GM12878 (cell line): Measurements from ENCODE around the gene CARM1. TPM values are rescaled to one million over a fixed set of nuclear protein-coding genes. Genes with fewer than 3 reads are reported as not detected.

ENCODE experiments used
- ATAC-seq: fragments of 200-7000 bp; cut with Tn5 transposase; 3 replicates; pipeline ENCODE4 v1.9.1; 2020; ENCODE audit warnings: mild to moderate bottlenecking, moderate library complexity
- BruUV-seq: library from RNA; stranded (reverse); fragments of 400-500 nt; replicated peaks from 2 replicates; lab custom pipeline; 2021; lab: Mats Ljungman, UMichigan
- CTCF ChIA-PET: fragments of 300-600 bp; sonication (Branson Sonifier 250); formaldehyde crosslinking; extraction: SDS; loops from one replicate; lab custom pipeline; 2021; ENCODE audit warnings: inconsistent platforms; lab: Yijun Ruan, JAX
- POLR2A ChIA-PET: fragments of 350-600 bp; formaldehyde crosslinking; extraction: SDS; loops from one replicate; lab custom pipeline; 2021; ENCODE audit warnings: inconsistent platforms; lab: Charles Lee
- RAD21 ChIA-PET: fragments of 300-600 bp; sonication (Branson Sonifier 250); formaldehyde crosslinking; loops from one replicate; lab custom pipeline; 2023; ENCODE audit warnings: antibody characterized with exemption; ENCODE audit not compliant: unreplicated experiment; lab: Charles Lee
- SMC1A ChIA-PET: fragments of 300-600 bp; sonication (Branson Sonifier 250); formaldehyde crosslinking; loops from one replicate; lab custom pipeline; 2023; ENCODE audit not compliant: unreplicated experiment, uncharacterized antibody; lab: Charles Lee
- DNase-seq: peaks from one replicate; pipeline ENCODE4 v3.0.0-alpha.2; 2011; ENCODE audit warnings: low read depth, low spot score
- FAIRE-seq: peaks from 3 replicates; lab custom pipeline; 2011; peaks lifted over from hg19 to GRCh38; lab: Jason Lieb, UNC
- H2AFZ ChIP-seq: 2 replicates; pipeline ENCODE4 v1.6.0; 2011; ENCODE audit warnings: low read depth, low read length, control low read depth; ENCODE audit not compliant: control insufficient read depth
- H3K27ac ChIP-seq: 2 replicates; pipeline ENCODE4 v1.5.1; 2011; ENCODE audit warnings: control low read depth; ENCODE audit not compliant: control insufficient read depth, insufficient read depth
- H3K27me3 ChIP-seq, 2 experiments: replicated peaks in 1 of 2; 2 replicates each; pipeline versions ENCODE4 v1.6.0 to v1.6.1; 2011; ENCODE audit warnings: low read length in 1 of 2; ENCODE audit not compliant: control insufficient read depth in 2 of 2, insufficient read depth in 2 of 2
- H3K36me3 ChIP-seq, 2 experiments: 2 replicates each; pipeline ENCODE4 v1.5.1; 2011; ENCODE audit warnings: low read length in 1 of 2; ENCODE audit not compliant: control insufficient read depth in 2 of 2, insufficient read depth in 2 of 2
- H3K4me1 ChIP-seq: 2 replicates; pipeline ENCODE4 v1.6.1; 2011; ENCODE audit warnings: mild to moderate bottlenecking, low read length, moderate library complexity, mixed read lengths; ENCODE audit not compliant: control insufficient read depth, insufficient read depth
- H3K4me2 ChIP-seq: 2 replicates; pipeline ENCODE4 v1.6.0; 2011; ENCODE audit warnings: control low read depth; ENCODE audit not compliant: control insufficient read depth, insufficient read depth
- H3K4me3 ChIP-seq: fragments of 200-600 bp; sonication (generic); 2 replicates; pipeline ENCODE4 v1.5.1; 2016
- H3K79me2 ChIP-seq: 2 replicates; pipeline ENCODE4 v1.6.0; 2011; ENCODE audit warnings: low read length; ENCODE audit not compliant: control insufficient read depth, insufficient read depth
- H3K9ac ChIP-seq: 2 replicates; pipeline ENCODE4 v1.8.0; 2011; ENCODE audit warnings: low read length, control low read depth, mixed read lengths; ENCODE audit not compliant: control insufficient read depth, insufficient read depth
- H3K9me3 ChIP-seq: replicated peaks from 3 replicates; pipeline ENCODE4 v1.5.1; 2011; ENCODE audit warnings: mild to moderate bottlenecking, low read length; ENCODE audit not compliant: control insufficient read depth, insufficient read depth
- H4K20me1 ChIP-seq: 2 replicates; pipeline ENCODE4 v1.6.0; 2011; ENCODE audit not compliant: control insufficient read depth, insufficient read depth
- CBX5 ChIP-seq: sonication (generic); IDR thresholded peaks from 2 replicates; pipeline ENCODE4 v1.6.1; 2016; ENCODE audit warnings: low read depth, moderate library complexity, mild to moderate bottlenecking, inconsistent platforms
- ETV6 ChIP-seq, 2 experiments: fragments of 450-650 bp in 1 of 2; IDR thresholded peaks in 1 of 2; conservative IDR thresholded peaks in 1 of 2; 2 replicates each; pipeline ENCODE4 v1.6.1; 2014; ENCODE audit warnings: antibody characterized with exemption in 1 of 2, borderline replicate concordance in 1 of 2, low read depth in 1 of 2, mild to moderate bottlenecking in 1 of 2, moderate library complexity in 1 of 2
- MYB ChIP-seq: fragments of 150-350 bp; IDR thresholded peaks from 2 replicates; pipeline ENCODE4 v1.6.1; 2014; ENCODE audit warnings: mild to moderate bottlenecking, low read depth, low read length, borderline replicate concordance
- NBN ChIP-seq: fragments of 450-650 bp; IDR thresholded peaks from 2 replicates; pipeline ENCODE4 v1.6.1; 2016
- NFXL1 ChIP-seq: fragments of 450-650 bp; IDR thresholded peaks from 2 replicates; pipeline ENCODE4 v1.6.1; 2017; ENCODE audit warnings: antibody characterized with exemption, mild to moderate bottlenecking, borderline replicate concordance
- RELA ChIP-seq: fragments of 450-650 bp; IDR thresholded peaks from 2 replicates; pipeline ENCODE4 v1.8.0; 2014; ENCODE audit warnings: borderline replicate concordance; ENCODE audit not compliant: partially characterized antibody
- SIN3A ChIP-seq: IDR thresholded peaks from 2 replicates; pipeline ENCODE4 v1.6.1; 2012; ENCODE audit warnings: low read depth, low read length, improper control_type of control experiment
- TBL1XR1 ChIP-seq: IDR thresholded peaks from 2 replicates; pipeline ENCODE4 v1.6.1; 2012; ENCODE audit warnings: low read depth, low read length, improper control_type of control experiment
- ZNF622 ChIP-seq: fragments of 450-650 bp; IDR thresholded peaks from 2 replicates; pipeline ENCODE4 v1.6.1; 2017; ENCODE audit warnings: mild to moderate bottlenecking, inconsistent platforms
- WGBS: methylation state at CpG from one replicate; pipeline ENCODE4 v1.1.6; 2016; ENCODE audit warnings: low lambda C conversion rate; ENCODE audit not compliant: insufficient replicate concordance, insufficient coverage; ENCODE audit errors: missing lambda C conversion rate; 5-methylcytosine and 5-hydroxymethylcytosine counted together
- in situ Hi-C: fragments of 300-500 bp; cut with MboI; formaldehyde crosslinking; loops from 9 replicates; pipeline ENCODE4 v1.14.3; 2018; ENCODE audit warnings: mixed read lengths
- intact Hi-C: fragments of 100-400 bp; cut with micrococcal nuclease; formaldehyde crosslinking; loops from one replicate; pipeline ENCODE4 v1.14.2; 2022; ENCODE audit not compliant: unreplicated experiment
- polyA plus RNA-seq, 11 experiments: library from polyadenylated mRNA; depleted of rRNA in 4 of 11; unstranded in 6 of 11; stranded (reverse) in 5 of 11; fragments of >200 nt; fragmentation: Nextera tagmentation in 4 of 11; fragmentation: Illumina TruSeq in 1 of 11; extraction: Ambion mirVana in 4 of 11; extraction: Trizol in 1 of 11; gene quantifications; 1 replicate in 1 of 11; 2 replicates in 10 of 11; pipeline versions ENCODE4 v1.2.1 to v1.2.3, GENCODE V29; 2011 to 2016; ENCODE audit warnings: inconsistent platforms in 2 of 11, missing spikeins in 2 of 11, low read depth in 1 of 11
- total RNA-seq, 4 experiments: library from RNA; depleted of rRNA in 3 of 4; stranded (reverse); fragments of >200 nt in 3 of 4; fragmentation: Illumina TruSeq in 1 of 4; extraction: Trizol in 1 of 4; gene quantifications; 2 replicates each; pipeline versions ENCODE4 v1.2.1 to v1.2.3, GENCODE V29; 2013 to 2021
- TF ChIP-seq, protein P1 (sequence below): IDR thresholded peaks from 2 replicates; pipeline ENCODE4 v1.6.1; 2012; ENCODE audit warnings: mild to moderate bottlenecking, low read depth, low read length

Gene CARM1
- total and polyA plus RNA-seq, 10 of the 15 experiments (the other 5 are each of a cell fraction or from before 2014, with no cell fraction given): 0.45 to 116 (median 39.7) TPM

DNA sequence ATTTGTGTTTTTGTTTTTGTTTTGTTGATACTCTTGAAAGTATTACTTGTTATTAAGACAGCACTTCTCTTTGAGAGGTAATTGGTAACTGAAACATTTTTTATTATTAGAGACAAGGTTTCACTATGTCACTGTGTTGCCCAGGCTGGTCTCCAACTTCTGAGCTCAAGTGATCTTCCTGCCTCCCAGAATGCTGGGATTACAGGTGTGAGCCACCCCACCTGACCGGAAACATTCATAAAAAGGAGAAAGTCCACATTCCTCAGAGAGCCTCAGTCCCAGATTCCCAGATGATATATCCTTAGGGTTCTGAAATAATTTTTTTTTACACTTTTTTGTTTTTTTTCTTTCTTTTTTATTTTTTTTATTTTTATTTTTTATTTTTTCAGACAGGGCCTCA, 2.7 kb downstream of the CARM1 start:
- Histone ChIP-seq H3K9ac (peak overlapping the region; percentile 78; the same call in 1 of the 2 replicates), H3K36me3 (no peaks in the 10 kb centered on the region), H3K27ac (peak overlapping the region; percentile 90), H3K4me1 (peaks cover 51% of the 10 kb centered on the region), H4K20me1 (no peaks in the 10 kb centered on the region), H3K4me2 (peak overlapping the region; percentile 56), H3K4me3 (peak overlapping the region; percentile 38), H3K9me3 (no peaks in the 10 kb centered on the region)
- FAIRE-seq (no peak), ATAC-seq (no peak), DNase-seq (no peak)
- in situ Hi-C loops: no loop called here
- CTCF ChIA-PET: interaction anchor here (0.8 to 3.9 kb wide), 9 partner anchors 10 to 223 kb away, joined by 3 to 24 read pairs (median 4); partner anchors contain the start of gene TMED1
- RAD21 ChIA-PET: interaction anchor here (1.0 to 4.4 kb wide), 4 partner anchors 14 to 217 kb away, joined by 3 to 42 read pairs (median 9); partner anchors contain the start of gene LDLR
- WGBS: 43% methylated on average over 1 of the region's 1 CpG
- SMC1A ChIA-PET: interaction anchor here (0.7 to 4.5 kb wide), 7 partner anchors 10 to 156 kb away, joined by 3 to 28 read pairs (median 9); partner anchors contain the start of genes DNM2 and TMED1
- POLR2A ChIA-PET: interaction anchor here (0.6 to 1.4 kb wide), 5 partner anchors 15 to 219 kb away, joined by 4 to 10 read pairs (median 6); no protein-coding TSS in a partner anchor
- intact Hi-C loops: loop anchor here (10.0 kb wide), 1 partner anchor 691 kb away; no protein-coding TSS in a partner anchor
- TF ChIP-seq ZNF622: no peak
- TF ChIP-seq TBL1XR1: no peak
- no peak for TF ChIP-seq CBX5
- TF ChIP-seq, all 136 proteins: peak for 0
- H2AFZ ChIP-seq: no peak overlapping the region
- no peaks in the 10 kb centered on the region for H3K27me3 ChIP-seq
- peaks cover 66% of the 10 kb centered on the region for H3K79me2 ChIP-seq
- TSS peak; percentile 28 for BruUV-seq

DNA sequence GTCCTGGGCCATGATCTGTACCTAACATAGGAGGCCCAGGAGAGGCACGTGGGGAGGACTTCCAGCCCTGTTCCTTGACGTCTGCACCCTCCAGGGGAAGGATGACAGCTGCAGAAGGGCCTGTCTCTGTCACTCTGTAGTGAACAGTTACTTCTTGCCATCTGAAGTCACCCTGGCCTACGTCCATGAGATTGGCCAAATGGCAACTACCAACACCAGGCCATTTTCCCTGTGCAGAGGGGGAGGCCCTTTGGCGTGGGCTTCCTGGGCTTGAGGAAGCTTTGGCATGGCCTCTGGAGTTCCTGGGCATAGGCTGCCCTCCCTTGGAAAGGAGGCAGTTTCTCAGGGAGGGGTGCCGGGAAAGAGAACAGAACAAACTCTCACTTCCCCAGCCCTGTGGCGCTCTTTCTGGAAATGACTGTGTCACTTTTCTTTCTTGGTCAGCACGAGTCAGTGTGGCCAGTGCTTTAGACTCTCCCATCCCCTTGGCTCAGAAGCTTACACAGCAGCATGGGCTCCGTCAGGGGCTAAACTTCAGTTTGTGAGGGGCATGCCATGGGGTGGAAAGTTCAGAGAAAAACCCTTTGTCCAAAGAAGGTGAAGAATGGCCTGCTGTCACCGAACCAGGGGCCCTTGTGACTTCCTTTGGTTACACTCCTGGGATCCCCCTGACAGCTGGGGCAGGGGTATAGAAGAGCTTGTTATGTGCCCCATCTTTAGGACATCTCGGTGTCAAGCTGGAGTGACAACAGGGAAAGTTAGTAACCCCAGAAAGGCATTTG, 5.3 kb downstream of the CARM1 start:
- ChIA-PET SMC1A (interaction anchor here (0.8 to 2.8 kb wide), 8 partner anchors 9 to 159 kb away, joined by 3 to 14 read pairs (median 4); partner anchors contain the start of gene DNM2), RAD21 (interaction anchor here (0.8 to 3.4 kb wide), 6 partner anchors 11 to 85 kb away, joined by 3 to 25 read pairs (median 3); no protein-coding TSS in a partner anchor), CTCF (interaction anchor here (0.6 to 3.5 kb wide), 10 partner anchors 9 to 166 kb away, joined by 3 to 20 read pairs (median 4); partner anchors contain the start of gene DNM2), POLR2A (interaction anchor here (0.6 to 1.1 kb wide), 6 partner anchors 11 to 1056 kb away, joined by 3 to 6 read pairs (median 3); no protein-coding TSS in a partner anchor)
- Histone ChIP-seq H4K20me1 (no peaks in the 10 kb centered on the region; the same call in 1 of the 2 replicates), H2AFZ (no peak overlapping the region), H3K4me3 (peak overlapping the region; percentile 60), H3K4me1 (peaks cover 57% of the 10 kb centered on the region), H3K27ac (peak overlapping the region; percentile 97), H3K9me3 (no peaks in the 10 kb centered on the region), H3K27me3 (no peaks in the 10 kb centered on the region), H3K4me2 (peak overlapping the region; percentile 100), H3K79me2 (peaks cover 91% of the 10 kb centered on the region), H3K9ac (peak overlapping the region; percentile 77), H3K36me3 (peaks cover 5 to 6% of the 10 kb centered on the region in 2 experiments)
- DNase-seq: peak; percentile 79
- peak; percentile 80 for ATAC-seq
- BruUV-seq: TSS peak; percentile 64
- in situ Hi-C loops: no loop called here
- intact Hi-C loops: loop anchor here (5.0 to 10.0 kb wide), 2 partner anchors 216 to 688 kb away; no protein-coding TSS in a partner anchor
- peak; percentile 95 for FAIRE-seq
- under 1% methylated on average over 10 of the region's 10 CpGs for WGBS
- TF ChIP-seq ETV6 (conservative IDR thresholded peaks at IDR 0.05 in 1 of 2, IDR thresholded peaks at IDR 0.05 in 1 of 2; ENCODE audit: borderline replicate concordance in 1 of 2, low read depth in 1 of 2) (peak in 1 of 2 experiments; percentile 88; a peak in 2 of 4 replicates), NBN (peak; percentile 72), MYB (no peak), SIN3A (no peak), RELA (peak; percentile 57), NFXL1 (no peak)
- TF ChIP-seq, protein P1, sequence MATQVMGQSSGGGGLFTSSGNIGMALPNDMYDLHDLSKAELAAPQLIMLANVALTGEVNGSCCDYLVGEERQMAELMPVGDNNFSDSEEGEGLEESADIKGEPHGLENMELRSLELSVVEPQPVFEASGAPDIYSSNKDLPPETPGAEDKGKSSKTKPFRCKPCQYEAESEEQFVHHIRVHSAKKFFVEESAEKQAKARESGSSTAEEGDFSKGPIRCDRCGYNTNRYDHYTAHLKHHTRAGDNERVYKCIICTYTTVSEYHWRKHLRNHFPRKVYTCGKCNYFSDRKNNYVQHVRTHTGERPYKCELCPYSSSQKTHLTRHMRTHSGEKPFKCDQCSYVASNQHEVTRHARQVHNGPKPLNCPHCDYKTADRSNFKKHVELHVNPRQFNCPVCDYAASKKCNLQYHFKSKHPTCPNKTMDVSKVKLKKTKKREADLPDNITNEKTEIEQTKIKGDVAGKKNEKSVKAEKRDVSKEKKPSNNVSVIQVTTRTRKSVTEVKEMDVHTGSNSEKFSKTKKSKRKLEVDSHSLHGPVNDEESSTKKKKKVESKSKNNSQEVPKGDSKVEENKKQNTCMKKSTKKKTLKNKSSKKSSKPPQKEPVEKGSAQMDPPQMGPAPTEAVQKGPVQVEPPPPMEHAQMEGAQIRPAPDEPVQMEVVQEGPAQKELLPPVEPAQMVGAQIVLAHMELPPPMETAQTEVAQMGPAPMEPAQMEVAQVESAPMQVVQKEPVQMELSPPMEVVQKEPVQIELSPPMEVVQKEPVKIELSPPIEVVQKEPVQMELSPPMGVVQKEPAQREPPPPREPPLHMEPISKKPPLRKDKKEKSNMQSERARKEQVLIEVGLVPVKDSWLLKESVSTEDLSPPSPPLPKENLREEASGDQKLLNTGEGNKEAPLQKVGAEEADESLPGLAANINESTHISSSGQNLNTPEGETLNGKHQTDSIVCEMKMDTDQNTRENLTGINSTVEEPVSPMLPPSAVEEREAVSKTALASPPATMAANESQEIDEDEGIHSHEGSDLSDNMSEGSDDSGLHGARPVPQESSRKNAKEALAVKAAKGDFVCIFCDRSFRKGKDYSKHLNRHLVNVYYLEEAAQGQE: 0 out of 2 replicates have a peak, but pooled peaks have one; percentile 8
